ENCODE data around the gene RNF145. TPM values are rescaled to one million over a fixed set of nuclear protein-coding genes. Genes with fewer than 3 reads are reported as not detected.
A peak's percentile ranks its signal among the peaks of the same experiment; 100 is the strongest.

The RNF145 gene
- total and polyA plus RNA-seq, 2 of the 13 experiments (the other 11 are each of a cell fraction or from before 2014, with no cell fraction given): 24.6 TPM

GRCh38 chr5:159182691-159183090 lies 26.7 kb downstream of the RNF145 start (continued):
- TF ChIP-seq KDM2A (CRISPR knock-in tag; IDR thresholded peaks at IDR 0.05; ENCODE audit: borderline replicate concordance, low read depth) (no peak), MLXIP (CRISPR knock-in tag; IDR thresholded peaks at IDR 0.05; ENCODE audit: borderline replicate concordance) (no peak), ZNF317 (CRISPR knock-in tag; IDR thresholded peaks at IDR 0.05) (no peak), REL (CRISPR knock-in tag; conservative IDR thresholded peaks at IDR 0.05) (no peak), DZIP1 (CRISPR knock-in tag; IDR thresholded peaks at IDR 0.05) (no peak), MEIS1 (CRISPR knock-in tag; IDR thresholded peaks at IDR 0.05; ENCODE audit: borderline replicate concordance) (no peak), ZNF614 (CRISPR knock-in tag; IDR thresholded peaks at IDR 0.05; ENCODE audit: borderline replicate concordance) (no peak), NKX3-1 (CRISPR knock-in tag; IDR thresholded peaks at IDR 0.05) (no peak), MYC (CRISPR knock-in tag; IDR thresholded peaks at IDR 0.05; ENCODE audit: borderline replicate concordance) (no peak), ZUFSP (CRISPR knock-in tag; IDR thresholded peaks at IDR 0.05; ENCODE audit: borderline replicate concordance) (no peak), ONECUT2 (CRISPR knock-in tag; IDR thresholded peaks at IDR 0.05) (no peak), TSC22D2 (CRISPR knock-in tag; IDR thresholded peaks at IDR 0.05; ENCODE audit: borderline replicate concordance) (no peak), FOXP1 (IDR thresholded peaks at IDR 0.05) (no peak), FOXP1 (CRISPR knock-in tag; IDR thresholded peaks at IDR 0.05) (peak; percentile 42; the same call in 1 of the 2 replicates)
- TF ChIP-seq, protein P1, sequence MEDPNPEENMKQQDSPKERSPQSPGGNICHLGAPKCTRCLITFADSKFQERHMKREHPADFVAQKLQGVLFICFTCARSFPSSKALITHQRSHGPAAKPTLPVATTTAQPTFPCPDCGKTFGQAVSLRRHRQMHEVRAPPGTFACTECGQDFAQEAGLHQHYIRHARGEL (CRISPR knock-in tag; IDR thresholded peaks at IDR 0.05): no peak
- TF ChIP-seq, protein P2, sequence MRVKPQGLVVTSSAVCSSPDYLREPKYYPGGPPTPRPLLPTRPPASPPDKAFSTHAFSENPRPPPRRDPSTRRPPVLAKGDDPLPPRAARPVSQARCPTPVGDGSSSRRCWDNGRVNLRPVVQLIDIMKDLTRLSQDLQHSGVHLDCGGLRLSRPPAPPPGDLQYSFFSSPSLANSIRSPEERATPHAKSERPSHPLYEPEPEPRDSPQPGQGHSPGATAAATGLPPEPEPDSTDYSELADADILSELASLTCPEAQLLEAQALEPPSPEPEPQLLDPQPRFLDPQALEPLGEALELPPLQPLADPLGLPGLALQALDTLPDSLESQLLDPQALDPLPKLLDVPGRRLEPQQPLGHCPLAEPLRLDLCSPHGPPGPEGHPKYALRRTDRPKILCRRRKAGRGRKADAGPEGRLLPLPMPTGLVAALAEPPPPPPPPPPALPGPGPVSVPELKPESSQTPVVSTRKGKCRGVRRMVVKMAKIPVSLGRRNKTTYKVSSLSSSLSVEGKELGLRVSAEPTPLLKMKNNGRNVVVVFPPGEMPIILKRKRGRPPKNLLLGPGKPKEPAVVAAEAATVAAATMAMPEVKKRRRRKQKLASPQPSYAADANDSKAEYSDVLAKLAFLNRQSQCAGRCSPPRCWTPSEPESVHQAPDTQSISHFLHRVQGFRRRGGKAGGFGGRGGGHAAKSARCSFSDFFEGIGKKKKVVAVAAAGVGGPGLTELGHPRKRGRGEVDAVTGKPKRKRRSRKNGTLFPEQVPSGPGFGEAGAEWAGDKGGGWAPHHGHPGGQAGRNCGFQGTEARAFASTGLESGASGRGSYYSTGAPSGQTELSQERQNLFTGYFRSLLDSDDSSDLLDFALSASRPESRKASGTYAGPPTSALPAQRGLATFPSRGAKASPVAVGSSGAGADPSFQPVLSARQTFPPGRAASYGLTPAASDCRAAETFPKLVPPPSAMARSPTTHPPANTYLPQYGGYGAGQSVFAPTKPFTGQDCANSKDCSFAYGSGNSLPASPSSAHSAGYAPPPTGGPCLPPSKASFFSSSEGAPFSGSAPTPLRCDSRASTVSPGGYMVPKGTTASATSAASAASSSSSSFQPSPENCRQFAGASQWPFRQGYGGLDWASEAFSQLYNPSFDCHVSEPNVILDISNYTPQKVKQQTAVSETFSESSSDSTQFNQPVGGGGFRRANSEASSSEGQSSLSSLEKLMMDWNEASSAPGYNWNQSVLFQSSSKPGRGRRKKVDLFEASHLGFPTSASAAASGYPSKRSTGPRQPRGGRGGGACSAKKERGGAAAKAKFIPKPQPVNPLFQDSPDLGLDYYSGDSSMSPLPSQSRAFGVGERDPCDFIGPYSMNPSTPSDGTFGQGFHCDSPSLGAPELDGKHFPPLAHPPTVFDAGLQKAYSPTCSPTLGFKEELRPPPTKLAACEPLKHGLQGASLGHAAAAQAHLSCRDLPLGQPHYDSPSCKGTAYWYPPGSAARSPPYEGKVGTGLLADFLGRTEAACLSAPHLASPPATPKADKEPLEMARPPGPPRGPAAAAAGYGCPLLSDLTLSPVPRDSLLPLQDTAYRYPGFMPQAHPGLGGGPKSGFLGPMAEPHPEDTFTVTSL (CRISPR knock-in tag; IDR thresholded peaks at IDR 0.05; ENCODE audit: borderline replicate concordance): peak; percentile 72; the same call in 1 of the 2 replicates

All from HepG2 (cell line).